Heart left ventricle (tissue), 16 donors: ENCODE data around the gene MCCD1. TPM values are rescaled to one million over a fixed set of nuclear protein-coding genes. Genes with fewer than 3 reads are reported as not detected.
"Not testable (repeated sequence)": the region's sequence is repeated elsewhere in the genome, so short reads cannot be mapped to it uniquely, and the experiment has no call there.

Source experiments
- ATAC-seq, 4 donors: fragments of 200-7000 bp; cut with Tn5 transposase; one replicate each; pipeline ENCODE4 v1.9.1; 2020 to 2022; ENCODE audit warnings: moderate library complexity in 4 of 4, mild to moderate bottlenecking in 3 of 4, moderate number of reproducible peaks in 1 of 4
- DNase-seq, 5 donors: peaks; one replicate each; pipeline ENCODE4 v3.0.0-alpha.2; 2020
- H3K27ac ChIP-seq, 12 donors: fragments of 200-600 bp; sonication (generic) in 4 of 12; one replicate each; pipeline versions ENCODE4 v1.5.0 to v1.8.0; 2016 to 2022; ENCODE audit warnings: mild to moderate bottlenecking in 2 of 12
- H3K27me3 ChIP-seq, 9 donors: fragments of 200-600 bp; sonication (generic) in 2 of 9; one replicate each; pipeline versions ENCODE4 v1.5.1 to v1.8.0; 2016 to 2022; ENCODE audit warnings: mild to moderate bottlenecking in 3 of 9
- H3K36me3 ChIP-seq, 9 donors: fragments of 200-600 bp; sonication (generic) in 2 of 9; one replicate each; pipeline versions ENCODE4 v1.5.0 to v1.8.0; 2018 to 2022; ENCODE audit warnings: mild to moderate bottlenecking in 2 of 9
- H3K4me1 ChIP-seq, 12 donors: fragments of 200-600 bp; sonication (generic) in 4 of 12; one replicate each; pipeline versions ENCODE4 v1.5.0 to v1.8.0; 2016 to 2022; ENCODE audit warnings: mild to moderate bottlenecking in 3 of 12
- H3K4me3 ChIP-seq, 12 donors: fragments of 200-600 bp; sonication (generic) in 4 of 12; one replicate each; pipeline versions ENCODE4 v1.5.0 to v1.8.0; 2017 to 2022; ENCODE audit warnings: mild to moderate bottlenecking in 9 of 12, moderate library complexity in 4 of 12
- H3K9me3 ChIP-seq, 12 donors: fragments of 200-600 bp; sonication (generic) in 4 of 12; one replicate each; pipeline versions ENCODE4 v1.5.0 to v1.8.0; 2016 to 2022; ENCODE audit warnings: mild to moderate bottlenecking in 1 of 12
- POLR2A ChIP-seq, 2 donors: fragments of 450-650 bp; IDR thresholded peaks; one replicate each; pipeline ENCODE4 v1.6.1; 2017; ENCODE audit warnings: antibody characterized with exemption in 2 of 2, mild to moderate bottlenecking in 2 of 2, moderate library complexity in 2 of 2
- WGBS, 4 donors: extraction: QIAGEN DNeasy Blood & Tissue Kit in 2 of 4; methylation state at CpG; one replicate each; pipeline versions ENCODE4 v1.1.5 to v1.1.7; 2013 to 2018; 5-methylcytosine and 5-hydroxymethylcytosine counted together
- intact Hi-C, 10 donors: fragments of 100-400 bp; cut with DNase I; formaldehyde crosslinking; loops; one replicate each; pipeline versions ENCODE4 v1.11.1 to v1.14.2; 2022
- polyA plus RNA-seq, 2 donors: library from polyadenylated mRNA; stranded (reverse); fragments of 200-250 nt; gene quantifications; one replicate each; pipeline ENCODE4 v1.2.3, GENCODE V29; 2013
- total RNA-seq, 9 donors: library from RNA; depleted of rRNA in 2 of 9; stranded (reverse); fragments of >200 nt in 2 of 9; fragmentation: NEBNext Ultra II Directional in 3 of 9; extraction: Animal tissue kit (Norgen Biotek cat#: 25700) in 3 of 9; gene quantifications; one replicate each; pipeline versions ENCODE4 v1.1.0 to v1.2.4, GENCODE V29; 2016 to 2023
- TF ChIP-seq, protein P1 (sequence below), 12 donors: fragments of 200-600 bp; sonication (generic) in 4 of 12; IDR thresholded peaks; one replicate each; pipeline versions ENCODE4 v1.5.0 to v1.8.0; 2018 to 2022; ENCODE audit warnings: antibody characterized with exemption in 12 of 12, mild to moderate bottlenecking in 5 of 12
- donor health status: ischemic (EF 13 %, LVEDD 7.1; RV severe dilation, severe dysfunction).
- donor health status: healthy with polysubstance abuse.
- donor health status: DM: no; HTN: yes; CAD: no.
- donor health status: DM: no; HTN: no; CAD: no.
- donor health status: ischemic (EF 25% LVEDD 6.9; RV normal size, moderate dysfunction).
- donor health status: ischemic (EF 25% LVEDD 5.7; RV mildly dilated, moderate dysfunction).
- donor health status: healthy.
- donor health status: DM: yes; HTN: yes; CAD: no.
- donor health status: ischemic (EF 35%, LVEDD 5.7; RV mildly dilated, moderate dysfunction).
- donor health status: nonischemic (EF 11% LVEDD 7.7; RV severe dilation, severe dysfunction).
- donor health status: DM: yes; HTN: yes; CAD: no.
- donor health status: PGD.
- donor health status: ischemic (EF 29% LVEDD 5.4; RV normal size, mild dysfunction).
- donor health status: nonischemic (EF 23%, LVEDD 6.1; RV moderate dilation, normal function).

The MCCD1 gene
- total and polyA plus RNA-seq, 11 donors, result not detected

- H3K27me3 ChIP-seq, result peaks cover 0 to 11% (median 0%) of the 10 kb centered on the region in 9 donors
- intact Hi-C loops, result loop anchor here in 4 of 10 donors (2.0 to 10.0 kb wide), 5 partner anchors 27 to 107 kb away; partner anchors contain the start of gene NCR3 (in 1 of the 4)
- ATAC-seq, result peak; percentile 8 to 71 (median 66)
- WGBS, 4 donors, result 1% methylated on average over 53 to 64 of the region's 64 CpGs
- peaks cover 0 to 42% (median 10%) of the 10 kb centered on the region in 12 donors for H3K4me1 ChIP-seq
- peak within 1 kb of the TSS; percentile 33 to 75 (median 60) for H3K4me3 ChIP-seq
- no peaks in the 10 kb centered on the region for H3K9me3 ChIP-seq
- no peaks in the 10 kb centered on the region for H3K36me3 ChIP-seq
- peak; percentile 65 to 81 (median 75) for DNase-seq
- peak within 1 kb of the TSS in 7 of 12 donors; percentile 8 to 62 (median 39) for H3K27ac ChIP-seq
- peak in 1 of 2 donors; percentile 60 for TF ChIP-seq POLR2A (IDR thresholded peaks at IDR 0.05)
- TF ChIP-seq, protein P1, sequence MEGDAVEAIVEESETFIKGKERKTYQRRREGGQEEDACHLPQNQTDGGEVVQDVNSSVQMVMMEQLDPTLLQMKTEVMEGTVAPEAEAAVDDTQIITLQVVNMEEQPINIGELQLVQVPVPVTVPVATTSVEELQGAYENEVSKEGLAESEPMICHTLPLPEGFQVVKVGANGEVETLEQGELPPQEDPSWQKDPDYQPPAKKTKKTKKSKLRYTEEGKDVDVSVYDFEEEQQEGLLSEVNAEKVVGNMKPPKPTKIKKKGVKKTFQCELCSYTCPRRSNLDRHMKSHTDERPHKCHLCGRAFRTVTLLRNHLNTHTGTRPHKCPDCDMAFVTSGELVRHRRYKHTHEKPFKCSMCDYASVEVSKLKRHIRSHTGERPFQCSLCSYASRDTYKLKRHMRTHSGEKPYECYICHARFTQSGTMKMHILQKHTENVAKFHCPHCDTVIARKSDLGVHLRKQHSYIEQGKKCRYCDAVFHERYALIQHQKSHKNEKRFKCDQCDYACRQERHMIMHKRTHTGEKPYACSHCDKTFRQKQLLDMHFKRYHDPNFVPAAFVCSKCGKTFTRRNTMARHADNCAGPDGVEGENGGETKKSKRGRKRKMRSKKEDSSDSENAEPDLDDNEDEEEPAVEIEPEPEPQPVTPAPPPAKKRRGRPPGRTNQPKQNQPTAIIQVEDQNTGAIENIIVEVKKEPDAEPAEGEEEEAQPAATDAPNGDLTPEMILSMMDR (IDR thresholded peaks at IDR 0.05), result no peak
Observed at GRCh38 chr6:31497531-31498476, 31.0 kb upstream of the MCCD1 start, which contains the start of gene MICB. MICB (plus strand) TSS chr6:31498145; CDS start chr6:31498194, 49 bp downstream.

- Histone ChIP-seq H3K36me3 (no peaks in the 10 kb centered on the region), H3K9me3 (no peaks in the 10 kb centered on the region), H3K4me1 (peaks cover 0 to 36% (median 10%) of the 10 kb centered on the region in 12 donors), H3K27ac (no peak overlapping the region), H3K4me3 (peak overlapping the region in 10 of 12 donors; percentile 33 to 75 (median 60)), H3K27me3 (peaks cover 0 to 11% (median 0%) of the 10 kb centered on the region in 9 donors)
- ATAC-seq (no peak), DNase-seq (no peak)
- WGBS, 4 donors, result 9 to 32% (median 20%) methylated on average over 20 to 21 of the region's 21 CpGs
- intact Hi-C loops, result loop anchor here in 4 of 10 donors (2.0 to 10.0 kb wide), 5 partner anchors 28 to 106 kb away; partner anchors contain the start of gene NCR3 (in 1 of the 4)
- TF ChIP-seq POLR2A (IDR thresholded peaks at IDR 0.05), result no peak
- TF ChIP-seq, protein P1 (IDR thresholded peaks at IDR 0.05), result no peak
Observed at GRCh38 chr6:31498748-31499147, 30.0 kb upstream of the MCCD1 start.

DNA sequence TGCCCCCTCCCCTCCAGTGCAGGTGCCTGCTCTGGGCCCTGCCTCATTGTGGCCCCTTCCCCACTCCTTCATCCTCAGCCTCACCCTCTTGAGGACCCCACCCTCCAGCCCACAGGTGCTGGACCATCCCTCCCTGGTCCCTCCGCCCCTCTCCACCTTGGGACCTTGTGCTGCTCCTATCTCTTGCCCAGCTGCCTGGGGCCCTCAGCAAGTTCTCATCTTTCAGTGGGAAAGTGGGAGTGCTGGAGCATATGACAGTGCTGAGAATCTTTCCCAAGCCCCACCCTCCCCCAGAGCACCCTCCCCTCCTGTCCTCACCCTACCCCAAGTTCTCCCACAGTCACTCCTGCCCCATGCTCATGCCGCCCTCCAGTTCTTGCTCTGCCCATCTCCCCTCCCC is 29.1 kb upstream of the MCCD1 start:
- not testable (repeated sequence) for H3K4me3 ChIP-seq, H3K9me3 ChIP-seq, DNase-seq, H3K36me3 ChIP-seq, ATAC-seq, H3K27me3 ChIP-seq, H3K27ac ChIP-seq
- 85 to 100% (median 100%) methylated on average over 1 of the region's 2 CpGs for WGBS, 4 donors
- peaks cover 0 to 36% (median 10%) of the 10 kb centered on the region in 12 donors for H3K4me1 ChIP-seq
- intact Hi-C loops, result loop anchor here in 4 of 10 donors (2.0 to 10.0 kb wide), 5 partner anchors 29 to 105 kb away; partner anchors contain the start of gene NCR3 (in 1 of the 4)

DNA sequence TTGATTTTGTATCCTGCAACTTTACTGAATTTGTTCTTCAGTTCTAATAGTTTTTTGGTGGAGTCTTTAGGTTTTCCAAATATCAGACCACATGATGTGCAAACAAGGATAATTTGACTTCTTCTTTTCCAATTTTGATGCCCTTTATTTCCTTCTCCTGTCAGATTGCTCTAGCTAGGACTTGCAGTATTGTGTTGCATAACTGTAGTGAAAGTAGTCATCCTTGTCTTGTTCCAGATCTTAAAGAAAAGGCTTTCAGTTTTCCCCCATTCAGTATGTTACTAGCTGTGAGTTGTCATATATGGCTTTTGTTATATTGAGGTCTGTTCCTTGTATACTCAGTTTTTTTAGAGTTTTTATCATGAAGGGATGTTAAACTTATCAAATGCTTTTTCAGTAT is 26.2 kb upstream of the MCCD1 start:
- intact Hi-C loops, result no loop called here
- Histone ChIP-seq H3K4me1 (peaks cover 0 to 14% (median 4%) of the 10 kb centered on the region in 12 donors), H3K27ac (no peak overlapping the region), H3K9me3 (no peaks in the 10 kb centered on the region), H3K4me3 (no peak overlapping the region), H3K27me3 (peaks cover 0 to 8% (median 0%) of the 10 kb centered on the region in 9 donors), H3K36me3 (peaks cover 0 to 16% (median 5%) of the 10 kb centered on the region in 9 donors)
- ATAC-seq (no peak), DNase-seq (no peak)
- TF ChIP-seq, protein P1 (IDR thresholded peaks at IDR 0.05), result no peak
- no peak for TF ChIP-seq POLR2A (IDR thresholded peaks at IDR 0.05)

DNA sequence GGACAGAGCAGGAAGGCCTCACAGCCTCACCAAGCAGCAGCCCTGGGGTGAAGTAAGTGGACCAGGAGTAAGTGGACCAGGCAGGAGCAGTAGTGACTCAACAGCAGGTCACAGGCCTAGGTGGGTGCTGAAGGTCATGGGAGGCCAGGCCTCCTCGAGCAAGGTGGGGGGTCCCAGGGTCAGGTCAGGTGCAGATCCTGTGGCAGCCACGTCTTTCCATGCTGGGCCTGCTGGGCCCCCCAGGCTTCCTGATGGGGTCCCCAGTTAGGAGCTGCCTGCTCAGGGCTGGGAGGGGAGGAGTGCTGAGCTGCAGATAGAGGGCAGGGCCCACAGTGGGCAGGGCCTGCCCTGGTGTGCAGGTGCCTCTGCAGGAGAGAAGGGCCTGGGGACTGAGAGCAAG is 19.7 kb upstream of the MCCD1 start:
- H3K4me1 ChIP-seq, H3K27ac ChIP-seq, DNase-seq, H3K4me3 ChIP-seq, H3K9me3 ChIP-seq, intact Hi-C loops, H3K27me3 ChIP-seq: not testable (repeated sequence)
- H3K36me3 ChIP-seq, result peaks cover 0 to 44% (median 10%) of the 10 kb centered on the region in 9 donors
- 45 to 100% (median 50%) methylated on average over 1 to 2 of the region's 2 CpGs for WGBS, 4 donors
- ATAC-seq, result peak in 1 of 4 donors; percentile 27
